ENCODE results near the gene SPECC1L.
"Not testable (repeated sequence)": the region's sequence is repeated elsewhere in the genome, so short reads cannot be mapped to it uniquely, and the experiment has no call there.

The SPECC1L gene

GRCh38 chr22:24303007-24303406 is 32.4 kb downstream of the SPECC1L start:
- Histone ChIP-seq H3K9me3 (ENCODE audit: control insufficient read depth, low read length) (peaks cover 11% of the 10 kb centered on the region), H3K27ac (ENCODE audit: low read depth, low read length, severe bottlenecking) (no peak overlapping the region), H3K36me3 (ENCODE audit: control insufficient read depth, insufficient read depth, low read length) (peaks cover 57% of the 10 kb centered on the region), H3K4me1 (ENCODE audit: control insufficient read depth, insufficient read depth, low read length, poor library complexity, severe bottlenecking) (peaks cover 16% of the 10 kb centered on the region), H3K4me3 (ENCODE audit: extremely low read depth, insufficient read depth, low read length, poor library complexity, severe bottlenecking) (no peak overlapping the region)
- WGBS, 2 experiments (ENCODE audit: insufficient coverage in 2 of 2), result 94 to 100% methylated on average over 3 to 4 of the region's 4 CpGs

GRCh38 chr22:24304062-24304675 is 33.5 kb downstream of the SPECC1L start:
- Histone ChIP-seq H3K9me3 (ENCODE audit: control insufficient read depth, low read length) (peaks cover 11% of the 10 kb centered on the region), H3K36me3 (ENCODE audit: control insufficient read depth, insufficient read depth, low read length) (peaks cover 63% of the 10 kb centered on the region), H3K27ac (ENCODE audit: low read depth, low read length, severe bottlenecking) (no peak overlapping the region), H3K4me3 (ENCODE audit: extremely low read depth, insufficient read depth, low read length, poor library complexity, severe bottlenecking) (no peak overlapping the region), H3K4me1 (ENCODE audit: control insufficient read depth, insufficient read depth, low read length, poor library complexity, severe bottlenecking) (peaks cover 16% of the 10 kb centered on the region)
- no CpG with 5 or more reads among the region's 1 CpG for WGBS, 2 experiments (ENCODE audit: insufficient coverage in 2 of 2)

GRCh38 chr22:24305260-24305692 is 34.6 kb downstream of the SPECC1L start:
- peaks cover 11% of the 10 kb centered on the region for H3K9me3 ChIP-seq (ENCODE audit: control insufficient read depth, low read length)
- peak overlapping the region; percentile 49 for H3K27ac ChIP-seq (ENCODE audit: low read depth, low read length, severe bottlenecking)
- WGBS, 2 experiments (ENCODE audit: insufficient coverage in 2 of 2), result 80 to 91% methylated on average over 1 of the region's 3 CpGs
- no peak overlapping the region for H3K4me3 ChIP-seq (ENCODE audit: extremely low read depth, insufficient read depth, low read length, poor library complexity, severe bottlenecking)
- peaks cover 73% of the 10 kb centered on the region for H3K36me3 ChIP-seq (ENCODE audit: control insufficient read depth, insufficient read depth, low read length)
- peaks cover 16% of the 10 kb centered on the region for H3K4me1 ChIP-seq (ENCODE audit: control insufficient read depth, insufficient read depth, low read length, poor library complexity, severe bottlenecking)

GRCh38 chr22:24310969-24311368 is 40.3 kb downstream of the SPECC1L start:
- H3K9me3 ChIP-seq (ENCODE audit: control insufficient read depth, low read length), result peaks cover 2% of the 10 kb centered on the region
- no peak overlapping the region for H3K27ac ChIP-seq (ENCODE audit: low read depth, low read length, severe bottlenecking)
- peaks cover 80% of the 10 kb centered on the region for H3K36me3 ChIP-seq (ENCODE audit: control insufficient read depth, insufficient read depth, low read length)
- H3K4me1 ChIP-seq (ENCODE audit: control insufficient read depth, insufficient read depth, low read length, poor library complexity, severe bottlenecking), result no peaks in the 10 kb centered on the region
- 92% methylated on average over 1 of the region's 2 CpGs; no CpG with 5 or more reads in 1 of the 2 experiments for WGBS, 2 experiments (ENCODE audit: insufficient coverage in 2 of 2)
- no peak overlapping the region for H3K4me3 ChIP-seq (ENCODE audit: extremely low read depth, insufficient read depth, low read length, poor library complexity, severe bottlenecking)

GRCh38 chr22:24315367-24315966 is 44.8 kb downstream of the SPECC1L start:
- no peak overlapping the region for H3K4me3 ChIP-seq (ENCODE audit: extremely low read depth, insufficient read depth, low read length, poor library complexity, severe bottlenecking)
- peaks cover 70% of the 10 kb centered on the region for H3K36me3 ChIP-seq (ENCODE audit: control insufficient read depth, insufficient read depth, low read length)
- no peak overlapping the region for H3K27ac ChIP-seq (ENCODE audit: low read depth, low read length, severe bottlenecking)
- H3K9me3 ChIP-seq (ENCODE audit: control insufficient read depth, low read length), result no peaks in the 10 kb centered on the region
- WGBS, 2 experiments (ENCODE audit: insufficient coverage in 2 of 2), result 100% methylated on average over 1 of the region's 2 CpGs
- H3K4me1 ChIP-seq (ENCODE audit: control insufficient read depth, insufficient read depth, low read length, poor library complexity, severe bottlenecking), result no peaks in the 10 kb centered on the region

GRCh38 chr22:24316264-24316663 is 45.6 kb downstream of the SPECC1L start:
- not testable (repeated sequence) for H3K4me1 ChIP-seq (ENCODE audit: control insufficient read depth, insufficient read depth, low read length, poor library complexity, severe bottlenecking); H3K9me3 ChIP-seq (ENCODE audit: control insufficient read depth, low read length); H3K4me3 ChIP-seq (ENCODE audit: extremely low read depth, insufficient read depth, low read length, poor library complexity, severe bottlenecking); H3K27ac ChIP-seq (ENCODE audit: low read depth, low read length, severe bottlenecking)
- no CpG with 5 or more reads among the region's 6 CpGs for WGBS, 2 experiments (ENCODE audit: insufficient coverage in 2 of 2)
- H3K36me3 ChIP-seq (ENCODE audit: control insufficient read depth, insufficient read depth, low read length), result peaks cover 72% of the 10 kb centered on the region

- H3K9me3 ChIP-seq (ENCODE audit: control insufficient read depth, low read length); H3K27ac ChIP-seq (ENCODE audit: low read depth, low read length, severe bottlenecking); H3K4me1 ChIP-seq (ENCODE audit: control insufficient read depth, insufficient read depth, low read length, poor library complexity, severe bottlenecking); H3K4me3 ChIP-seq (ENCODE audit: extremely low read depth, insufficient read depth, low read length, poor library complexity, severe bottlenecking): not testable (repeated sequence)
- 98% methylated on average over 10 of the region's 30 CpGs; no CpG with 5 or more reads in 1 of the 2 experiments for WGBS, 2 experiments (ENCODE audit: insufficient coverage in 2 of 2)
- H3K36me3 ChIP-seq (ENCODE audit: control insufficient read depth, insufficient read depth, low read length), result peaks cover 75% of the 10 kb centered on the region
Observed at GRCh38 chr22:24317511-24317910, 46.9 kb downstream of the SPECC1L start.

GRCh38 chr22:24319451-24319850 is 48.8 kb downstream of the SPECC1L start:
- no peaks in the 10 kb centered on the region for H3K4me1 ChIP-seq (ENCODE audit: control insufficient read depth, insufficient read depth, low read length, poor library complexity, severe bottlenecking)
- H3K9me3 ChIP-seq (ENCODE audit: control insufficient read depth, low read length), result no peaks in the 10 kb centered on the region
- 96% methylated on average over 2 of the region's 3 CpGs; no CpG with 5 or more reads in 1 of the 2 experiments for WGBS, 2 experiments (ENCODE audit: insufficient coverage in 2 of 2)
- peaks cover 74% of the 10 kb centered on the region for H3K36me3 ChIP-seq (ENCODE audit: control insufficient read depth, insufficient read depth, low read length)
- H3K4me3 ChIP-seq (ENCODE audit: extremely low read depth, insufficient read depth, low read length, poor library complexity, severe bottlenecking), result no peak overlapping the region
- H3K27ac ChIP-seq (ENCODE audit: low read depth, low read length, severe bottlenecking), result no peak overlapping the region

- Histone ChIP-seq H3K4me3 (ENCODE audit: extremely low read depth, insufficient read depth, low read length, poor library complexity, severe bottlenecking) (no peak overlapping the region), H3K27ac (ENCODE audit: low read depth, low read length, severe bottlenecking) (no peak overlapping the region), H3K4me1 (ENCODE audit: control insufficient read depth, insufficient read depth, low read length, poor library complexity, severe bottlenecking) (no peaks in the 10 kb centered on the region), H3K9me3 (ENCODE audit: control insufficient read depth, low read length) (no peaks in the 10 kb centered on the region), H3K36me3 (ENCODE audit: control insufficient read depth, insufficient read depth, low read length) (peaks cover 79% of the 10 kb centered on the region)
- WGBS, 2 experiments (ENCODE audit: insufficient coverage in 2 of 2), result 97% methylated on average over 11 to 12 of the region's 13 CpGs
Observed at GRCh38 chr22:24321999-24322398, 51.4 kb downstream of the SPECC1L start.

GRCh38 chr22:24322522-24322921 is 51.9 kb downstream of the SPECC1L start:
- Histone ChIP-seq H3K4me1 (ENCODE audit: control insufficient read depth, insufficient read depth, low read length, poor library complexity, severe bottlenecking) (no peaks in the 10 kb centered on the region), H3K4me3 (ENCODE audit: extremely low read depth, insufficient read depth, low read length, poor library complexity, severe bottlenecking) (no peak overlapping the region), H3K36me3 (ENCODE audit: control insufficient read depth, insufficient read depth, low read length) (peaks cover 82% of the 10 kb centered on the region), H3K9me3 (ENCODE audit: control insufficient read depth, low read length) (no peaks in the 10 kb centered on the region), H3K27ac (ENCODE audit: low read depth, low read length, severe bottlenecking) (no peak overlapping the region)
- WGBS, 2 experiments (ENCODE audit: insufficient coverage in 2 of 2), result 95 to 99% methylated on average over 5 to 6 of the region's 6 CpGs

GRCh38 chr22:24323233-24323632 is 52.6 kb downstream of the SPECC1L start:
- WGBS, 2 experiments (ENCODE audit: insufficient coverage in 2 of 2), result no CpG with 5 or more reads among the region's 2 CpGs
- no peak overlapping the region for H3K4me3 ChIP-seq (ENCODE audit: extremely low read depth, insufficient read depth, low read length, poor library complexity, severe bottlenecking)
- H3K9me3 ChIP-seq (ENCODE audit: control insufficient read depth, low read length), result no peaks in the 10 kb centered on the region
- no peaks in the 10 kb centered on the region for H3K4me1 ChIP-seq (ENCODE audit: control insufficient read depth, insufficient read depth, low read length, poor library complexity, severe bottlenecking)
- peaks cover 86% of the 10 kb centered on the region for H3K36me3 ChIP-seq (ENCODE audit: control insufficient read depth, insufficient read depth, low read length)
- no peak overlapping the region for H3K27ac ChIP-seq (ENCODE audit: low read depth, low read length, severe bottlenecking)

Measured in mesodermal cell (in vitro differentiated cells).